ENCODE measurements around the gene HS1BP3.

Gene HS1BP3

GRCh38 chr2:20570249-20570648 is 80.6 kb downstream of the HS1BP3 start:
- DNase-seq (ENCODE audit: low read depth) = no peak

GRCh38 chr2:20569464-20570223 is 81.3 kb downstream of the HS1BP3 start:
- no peak for DNase-seq (ENCODE audit: low read depth)

GRCh38 chr2:20568501-20569463 is 82.1 kb downstream of the HS1BP3 start:
- peak; percentile 20 for DNase-seq (ENCODE audit: low read depth)

GRCh38 chr2:20567926-20568179 is 83.0 kb downstream of the HS1BP3 start:
- no peak for DNase-seq (ENCODE audit: low read depth)

Measured in GM04504 (cell line).